Kidney epithelial cell (primary cell): Measurements from ENCODE around the gene RAD51B. TPM values are rescaled to one million over a fixed set of nuclear protein-coding genes. Genes with fewer than 3 reads are reported as not detected.

Source experiments
- DNase-seq: peaks from one replicate; pipeline ENCODE4 v3.0.0-alpha.2; 2010; ENCODE audit warnings: low read depth
- H3K27me3 ChIP-seq: 2 replicates; pipeline ENCODE4 v1.6.0; 2011; ENCODE audit warnings: low read length; ENCODE audit not compliant: control insufficient read depth, insufficient read depth
- H3K36me3 ChIP-seq: 2 replicates; pipeline ENCODE4 v1.5.1; 2011; ENCODE audit warnings: low read length; ENCODE audit not compliant: control insufficient read depth, insufficient read depth
- H3K4me3 ChIP-seq: 2 replicates; pipeline ENCODE4 v1.5.1; 2011; ENCODE audit warnings: low read depth, mild to moderate bottlenecking, control low read depth, low read length
- total RNA-seq: library from RNA; depleted of rRNA; stranded (reverse); fragments of >200 nt; gene quantifications from 2 replicates; pipeline ENCODE4 v1.2.3, GENCODE V29; 2015
- TF ChIP-seq, protein P1 (sequence below): IDR thresholded peaks from 2 replicates; pipeline ENCODE4 v1.5.1; 2011; ENCODE audit warnings: mild to moderate bottlenecking, moderate library complexity, low read length, control low read depth, inconsistent platforms; ENCODE audit not compliant: insufficient read depth, poor library complexity, severe bottlenecking

Gene RAD51B
- total RNA-seq, 1 donor from 2014 or later, result 9.5 TPM

DNA sequence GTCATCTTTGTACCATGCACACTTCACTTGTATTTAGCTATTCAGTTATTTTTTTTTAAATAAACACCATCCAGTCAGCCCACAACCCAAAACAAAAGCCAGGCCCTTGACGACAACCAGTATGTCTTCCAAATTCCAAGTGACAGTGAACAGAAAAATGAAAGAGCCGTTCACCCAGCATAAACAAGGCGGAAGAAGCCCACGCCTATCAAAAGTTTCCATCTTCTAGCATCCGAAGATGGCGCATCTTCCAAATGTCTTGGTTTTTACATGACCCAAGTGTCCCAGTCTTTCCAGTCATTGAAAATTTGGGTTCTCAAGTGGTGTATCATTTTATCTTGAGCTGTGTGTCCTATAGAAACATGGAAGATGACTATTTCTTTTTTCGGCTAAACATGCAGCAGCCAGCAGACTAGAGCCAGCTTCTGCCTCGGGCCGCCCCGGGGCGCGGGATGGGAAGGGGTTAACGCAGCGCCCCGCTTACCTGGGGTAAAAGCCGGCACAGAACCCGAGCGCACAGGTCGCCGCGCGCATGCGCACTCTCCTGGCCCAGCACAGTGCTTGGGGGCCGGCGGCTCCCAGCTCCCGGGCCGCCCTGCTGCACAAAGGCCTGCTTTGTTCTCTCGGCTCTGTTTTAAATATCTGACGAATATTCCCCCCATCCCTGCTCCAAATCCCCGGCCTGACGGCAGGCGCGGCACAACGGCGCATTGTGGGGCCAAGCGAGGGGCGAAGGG lies 808.5 kb downstream of the RAD51B start:
- TF ChIP-seq, protein P1, sequence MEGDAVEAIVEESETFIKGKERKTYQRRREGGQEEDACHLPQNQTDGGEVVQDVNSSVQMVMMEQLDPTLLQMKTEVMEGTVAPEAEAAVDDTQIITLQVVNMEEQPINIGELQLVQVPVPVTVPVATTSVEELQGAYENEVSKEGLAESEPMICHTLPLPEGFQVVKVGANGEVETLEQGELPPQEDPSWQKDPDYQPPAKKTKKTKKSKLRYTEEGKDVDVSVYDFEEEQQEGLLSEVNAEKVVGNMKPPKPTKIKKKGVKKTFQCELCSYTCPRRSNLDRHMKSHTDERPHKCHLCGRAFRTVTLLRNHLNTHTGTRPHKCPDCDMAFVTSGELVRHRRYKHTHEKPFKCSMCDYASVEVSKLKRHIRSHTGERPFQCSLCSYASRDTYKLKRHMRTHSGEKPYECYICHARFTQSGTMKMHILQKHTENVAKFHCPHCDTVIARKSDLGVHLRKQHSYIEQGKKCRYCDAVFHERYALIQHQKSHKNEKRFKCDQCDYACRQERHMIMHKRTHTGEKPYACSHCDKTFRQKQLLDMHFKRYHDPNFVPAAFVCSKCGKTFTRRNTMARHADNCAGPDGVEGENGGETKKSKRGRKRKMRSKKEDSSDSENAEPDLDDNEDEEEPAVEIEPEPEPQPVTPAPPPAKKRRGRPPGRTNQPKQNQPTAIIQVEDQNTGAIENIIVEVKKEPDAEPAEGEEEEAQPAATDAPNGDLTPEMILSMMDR, result no peak
- no peak for DNase-seq
- Histone ChIP-seq H3K4me3 (no peak overlapping the region), H3K27me3 (no peaks in the 10 kb centered on the region), H3K36me3 (no peaks in the 10 kb centered on the region)

DNA sequence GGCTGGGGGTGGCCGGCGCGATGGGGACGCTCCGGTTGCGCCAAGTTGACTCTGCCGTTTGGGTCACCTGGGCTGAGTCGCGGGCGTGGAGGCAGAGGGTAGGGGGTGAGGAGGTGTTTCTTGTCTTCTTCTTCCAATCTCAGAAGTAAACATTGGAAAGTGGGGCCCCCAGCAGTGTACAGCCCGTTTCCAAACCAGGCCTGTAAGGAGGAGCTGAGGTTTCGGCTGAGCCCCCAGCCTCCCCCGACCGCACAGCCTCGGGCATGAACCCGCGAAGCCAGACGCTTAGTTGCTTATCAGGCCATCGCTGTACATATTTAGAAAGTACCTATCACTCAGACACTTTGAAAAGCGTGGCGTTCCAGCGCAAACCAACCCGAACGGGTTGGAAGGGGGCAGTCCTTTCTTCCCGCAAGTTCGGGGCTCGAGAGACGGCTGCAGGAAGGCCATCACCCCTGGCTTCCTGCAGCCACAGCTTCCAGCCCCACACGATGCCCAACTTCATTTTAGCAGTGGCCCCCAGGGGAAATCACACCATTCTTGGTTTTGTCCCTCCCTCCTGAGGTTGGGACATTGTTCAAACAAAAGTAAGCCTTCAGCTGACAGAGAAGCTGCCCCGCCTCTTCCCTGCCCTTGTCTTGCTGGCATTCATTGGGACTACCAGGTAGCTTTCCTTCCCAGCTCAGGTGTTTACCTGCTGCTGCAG lies 809.2 kb downstream of the RAD51B start:
- TF ChIP-seq, protein P1, result no peak
- Histone ChIP-seq H3K4me3 (no peak overlapping the region), H3K36me3 (no peaks in the 10 kb centered on the region), H3K27me3 (no peaks in the 10 kb centered on the region)
- peak; percentile 41 for DNase-seq

DNA sequence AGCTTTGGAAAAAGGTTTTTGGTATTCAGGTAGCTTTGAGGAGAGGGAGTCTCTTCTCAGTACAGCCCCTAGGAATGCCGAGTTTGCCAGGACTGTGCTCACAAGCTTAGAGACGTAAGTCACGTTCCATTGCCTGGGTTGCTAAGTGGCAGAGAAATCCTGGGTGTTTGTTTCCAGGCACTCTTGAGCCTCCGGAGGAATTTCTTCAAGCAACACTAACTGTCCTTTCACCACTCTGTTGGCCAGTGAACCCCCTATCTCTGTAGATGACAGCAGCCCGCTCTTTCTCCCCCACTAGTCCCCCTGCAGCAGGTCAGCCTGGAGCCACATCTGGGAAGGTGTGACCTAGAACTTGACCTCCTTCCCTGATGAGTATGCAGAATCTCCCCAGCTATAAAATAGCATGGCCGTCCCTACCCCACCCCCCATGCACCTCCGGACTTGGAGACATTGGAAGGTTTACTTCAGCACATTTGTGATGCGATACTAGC lies 810.5 kb downstream of the RAD51B start:
- DNase-seq, result no peak
- TF ChIP-seq, protein P1, result no peak
- no peak overlapping the region for H3K4me3 ChIP-seq
- H3K36me3 ChIP-seq, result no peaks in the 10 kb centered on the region
- H3K27me3 ChIP-seq, result no peaks in the 10 kb centered on the region

GRCh38 chr14:68630611-68631393 lies 811.2 kb downstream of the RAD51B start:
- no peak overlapping the region for H3K4me3 ChIP-seq
- no peaks in the 10 kb centered on the region for H3K27me3 ChIP-seq
- H3K36me3 ChIP-seq, result no peaks in the 10 kb centered on the region
- TF ChIP-seq, protein P1, result no peak
- no peak for DNase-seq

DNA sequence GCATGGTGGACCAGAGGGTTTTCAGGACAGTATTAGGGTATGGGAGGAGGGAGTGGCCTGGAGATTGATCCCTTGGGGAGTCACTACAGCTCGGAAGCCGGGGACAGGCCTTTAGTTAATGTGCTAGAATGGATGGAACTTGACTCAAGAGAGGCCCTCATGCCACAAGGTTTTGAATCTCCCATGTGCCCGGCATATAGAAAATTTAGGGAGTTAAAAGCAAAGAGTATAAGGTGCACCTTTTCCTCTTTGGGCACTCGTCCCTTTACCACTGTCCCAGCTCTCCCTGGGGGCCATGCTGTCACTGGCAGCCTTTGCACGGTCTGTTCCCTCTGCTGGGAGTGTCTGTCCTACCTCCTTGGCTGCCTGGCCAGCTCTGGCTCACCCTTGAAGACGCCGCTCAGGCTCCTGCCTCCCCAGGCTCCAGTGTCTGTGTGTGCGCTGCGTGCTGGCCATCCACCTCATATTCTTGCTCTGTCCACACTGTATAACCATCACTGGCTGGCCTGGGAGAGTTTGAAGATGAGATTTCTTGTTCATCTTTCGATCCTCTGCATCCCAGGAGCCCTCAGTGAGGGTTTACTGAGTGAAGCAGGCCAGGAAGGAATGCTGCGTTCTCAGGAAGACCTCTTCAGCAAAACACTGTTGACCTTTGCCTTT lies 811.9 kb downstream of the RAD51B start:
- no peak for DNase-seq
- TF ChIP-seq, protein P1, result no peak
- no peaks in the 10 kb centered on the region for H3K27me3 ChIP-seq
- H3K36me3 ChIP-seq, result no peaks in the 10 kb centered on the region
- H3K4me3 ChIP-seq, result no peak overlapping the region
